ENCODE data around the gene COP1. TPM values are rescaled to one million over a fixed set of nuclear protein-coding genes. Genes with fewer than 3 reads are reported as not detected.

COP1 gene
- total RNA-seq, 1 experiment from 2014 or later: 36.0 TPM

- TF ChIP-seq FOXJ3 (CRISPR knock-in tag; IDR thresholded peaks at IDR 0.05; ENCODE audit: borderline replicate concordance) (no peak), ERG (CRISPR knock-in tag; IDR thresholded peaks at IDR 0.05) (no peak), ATF2 (CRISPR knock-in tag; IDR thresholded peaks at IDR 0.05; ENCODE audit: borderline replicate concordance, low read depth) (no peak), CREM (CRISPR knock-in tag; IDR thresholded peaks at IDR 0.05) (no peak), NFATC4 (CRISPR knock-in tag; IDR thresholded peaks at IDR 0.05) (no peak), ZNF532 (CRISPR knock-in tag; IDR thresholded peaks at IDR 0.05; ENCODE audit: borderline replicate concordance) (no peak), HMGA2 (CRISPR knock-in tag; IDR thresholded peaks at IDR 0.05) (no peak), ZNF121 (CRISPR knock-in tag; IDR thresholded peaks at IDR 0.05) (no peak), ZNF396 (CRISPR knock-in tag; IDR thresholded peaks at IDR 0.05; ENCODE audit: borderline replicate concordance) (no peak), GABPB1 (CRISPR knock-in tag; IDR thresholded peaks at IDR 0.05) (no peak)
These were observed 306.9 kb downstream of the COP1 start (continued) for GRCh38 chr1:175900171-175900570.

- Mint-ChIP-seq H3K36me3 (no peaks in the 10 kb centered on the region), H3K27me3 (ENCODE audit: low read depth) (peaks cover 100% of the 10 kb centered on the region), H3K27ac (no peak overlapping the region), H3K9me3 (peaks cover 4% of the 10 kb centered on the region), H3K4me1 (no peaks in the 10 kb centered on the region), H3K4me3 (no peak overlapping the region)
- DNase-seq (ENCODE audit: low spot score) (no peak), ATAC-seq (no peak)
- ChIA-PET POLR2A (no interaction called here), CTCF (no interaction called here)
- TF ChIP-seq AFF4 (CRISPR knock-in tag; IDR thresholded peaks at IDR 0.05; ENCODE audit: borderline replicate concordance) (no peak), EMX1 (CRISPR knock-in tag; IDR thresholded peaks at IDR 0.05) (no peak), RELA (CRISPR knock-in tag; IDR thresholded peaks at IDR 0.05; ENCODE audit: borderline replicate concordance) (no peak), ELF4 (CRISPR knock-in tag; IDR thresholded peaks at IDR 0.05; ENCODE audit: low read depth) (no peak), OVOL2 (CRISPR knock-in tag; IDR thresholded peaks at IDR 0.05; ENCODE audit: borderline replicate concordance) (no peak), SOX15 (CRISPR knock-in tag; IDR thresholded peaks at IDR 0.05) (no peak), SMAD4 (CRISPR knock-in tag; IDR thresholded peaks at IDR 0.05) (no peak), TEAD1 (CRISPR knock-in tag; IDR thresholded peaks at IDR 0.05) (no peak), FOXP4 (CRISPR knock-in tag; IDR thresholded peaks at IDR 0.05) (no peak), KAT7 (CRISPR knock-in tag; IDR thresholded peaks at IDR 0.05; ENCODE audit: borderline replicate concordance) (no peak), ZBTB21 (CRISPR knock-in tag; IDR thresholded peaks at IDR 0.05; ENCODE audit: borderline replicate concordance) (no peak), E2F1 (CRISPR knock-in tag; IDR thresholded peaks at IDR 0.05) (no peak), ZBTB43 (CRISPR knock-in tag; IDR thresholded peaks at IDR 0.05) (no peak)
These were observed 311.1 kb downstream of the COP1 start for GRCh38 chr1:175895966-175896365.
